HG02870 (cell line): ENCODE measurements around the gene IGSF9B.

Experiments
- ATAC-seq: cut with Tn5 transposase; IDR thresholded peaks from one replicate; pipeline ENCODE4 v1.9.1; 2021; ENCODE audit warnings: mild to moderate bottlenecking, moderate library complexity; ENCODE audit not compliant: unreplicated experiment

IGSF9B gene

GRCh38 chr11:133940034-133940433, 16.7 kb downstream of the IGSF9B start:
- ATAC-seq = no peak

- no peak for ATAC-seq
Observed at GRCh38 chr11:133939558-133939957, 17.2 kb downstream of the IGSF9B start.

- ATAC-seq = no peak
Observed at GRCh38 chr11:133938166-133938565, 18.6 kb downstream of the IGSF9B start.

GRCh38 chr11:133937468-133937867, 19.3 kb downstream of the IGSF9B start:
- ATAC-seq = no peak

GRCh38 chr11:133937015-133937414, 19.8 kb downstream of the IGSF9B start:
- ATAC-seq = no peak

- ATAC-seq = no peak
Observed at GRCh38 chr11:133936592-133936991, 20.2 kb downstream of the IGSF9B start.

GRCh38 chr11:133936136-133936535, 20.6 kb downstream of the IGSF9B start:
- no peak for ATAC-seq

- no peak for ATAC-seq
Observed at GRCh38 chr11:133935551-133935910, 21.2 kb downstream of the IGSF9B start.

- ATAC-seq = no peak
Observed at GRCh38 chr11:133934599-133935550, 21.9 kb downstream of the IGSF9B start.

- ATAC-seq = no peak
Observed at GRCh38 chr11:133934096-133934495, 22.7 kb downstream of the IGSF9B start.

GRCh38 chr11:133931449-133932060, 25.2 kb downstream of the IGSF9B start:
- ATAC-seq = no peak

- ATAC-seq = no peak
Observed at GRCh38 chr11:133930767-133931448, 25.9 kb downstream of the IGSF9B start.

GRCh38 chr11:133930053-133930766, 26.6 kb downstream of the IGSF9B start:
- no peak for ATAC-seq

GRCh38 chr11:133929401-133930052, 27.2 kb downstream of the IGSF9B start:
- no peak for ATAC-seq

GRCh38 chr11:133928628-133929059, 28.1 kb downstream of the IGSF9B start:
- peak; percentile 68 for ATAC-seq

GRCh38 chr11:133927690-133928627, 28.8 kb downstream of the IGSF9B start:
- ATAC-seq = peak; percentile 77

- ATAC-seq = no peak
Observed at GRCh38 chr11:133926466-133927246, 30.1 kb downstream of the IGSF9B start.

- no peak for ATAC-seq
Observed at GRCh38 chr11:133925756-133926155, 31.0 kb downstream of the IGSF9B start.

GRCh38 chr11:133924661-133925060, 32.1 kb downstream of the IGSF9B start:
- no peak for ATAC-seq
